Uterus (tissue), 4 donors: Measurements from ENCODE around the gene BRINP3. TPM values are rescaled to one million over a fixed set of nuclear protein-coding genes. Genes with fewer than 3 reads are reported as not detected.
"Not testable (repeated sequence)": the region's sequence is repeated elsewhere in the genome, so short reads cannot be mapped to it uniquely, and the experiment has no call there.

Source experiments
- DNase-seq, 2 donors: peaks; one replicate each; pipeline ENCODE4 v3.0.0-alpha.2; 2019 to 2020
- H3K27ac ChIP-seq, 2 donors: fragments of 200-600 bp; sonication (generic); 1 replicate in 1 of 2; 2 replicates in 1 of 2; pipeline ENCODE4 v1.5.1; 2016 to 2018
- H3K27me3 ChIP-seq, 2 donors: fragments of 200-600 bp; sonication (generic); one replicate each; pipeline ENCODE4 v1.5.1; 2018 to 2019; ENCODE audit warnings: control low read depth in 1 of 2
- H3K36me3 ChIP-seq, 2 donors: fragments of 200-600 bp; sonication (generic); one replicate each; pipeline ENCODE4 v1.5.1; 2019; ENCODE audit warnings: control low read depth in 1 of 2
- H3K4me1 ChIP-seq, 2 donors: fragments of 200-600 bp; sonication (generic); one replicate each; pipeline ENCODE4 v1.5.1; 2018 to 2019; ENCODE audit warnings: control low read depth in 1 of 2
- H3K4me3 ChIP-seq, 2 donors: fragments of 200-600 bp; sonication (generic); 1 replicate in 1 of 2; 2 replicates in 1 of 2; pipeline ENCODE4 v1.5.1; 2018 to 2019; ENCODE audit warnings: mild to moderate bottlenecking in 1 of 2
- H3K9me3 ChIP-seq, 2 donors: fragments of 200-600 bp; sonication (generic); one replicate each; pipeline ENCODE4 v1.5.1; 2019; ENCODE audit warnings: control low read depth in 1 of 2
- POLR2A ChIP-seq, 2 donors: fragments of 450-650 bp; IDR thresholded peaks; one replicate each; pipeline ENCODE4 v1.6.1; 2016; ENCODE audit warnings: antibody characterized with exemption in 2 of 2, mild to moderate bottlenecking in 1 of 2, moderate library complexity in 1 of 2
- intact Hi-C: fragments of 100-400 bp; cut with DNase I; formaldehyde crosslinking; loops from one replicate; pipeline ENCODE4 v1.15.1; 2023; ENCODE audit warnings: low total_unique reads
- total RNA-seq, 4 donors: library from RNA; depleted of rRNA in 3 of 4; stranded (reverse); fragments of >200 nt in 3 of 4; gene quantifications; one replicate each; pipeline versions ENCODE4 v1.1.0 to v1.2.4, GENCODE V29; 2014 to 2023
- TF ChIP-seq, protein P1 (sequence below), 4 experiments: fragments of 200-600 bp in 2 of 4; fragments of 450-650 bp in 2 of 4; sonication (generic) in 2 of 4; IDR thresholded peaks; one replicate each; pipeline ENCODE4 v1.5.1; 2016 to 2019; ENCODE audit warnings: antibody characterized with exemption in 4 of 4, mild to moderate bottlenecking in 2 of 4, moderate library complexity in 1 of 4
- donor health status: DM: yes; HTN: yes; CAD: no.

The BRINP3 gene
- total RNA-seq, 4 donors from 2014 or later: under 0.01 to 39.7 (median 0.76) TPM; not detected in 1

DNA sequence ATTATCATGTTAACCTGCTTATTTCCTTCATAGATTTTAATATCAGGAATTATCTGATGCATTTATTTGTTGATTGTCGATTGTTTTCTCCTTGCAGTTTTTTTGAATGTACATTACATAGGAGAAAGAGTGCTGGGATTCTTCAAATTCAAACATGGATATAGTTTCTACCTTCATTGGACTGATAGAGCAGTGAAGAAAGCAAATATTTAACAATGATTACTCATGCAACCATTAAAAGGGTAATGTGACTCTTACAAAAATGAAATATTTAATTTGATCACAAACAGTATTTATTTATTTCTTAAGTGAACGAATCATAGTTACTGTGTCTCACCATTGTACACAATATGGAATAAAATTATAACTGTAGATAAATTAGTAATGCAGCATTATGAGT, 350.9 kb downstream of the BRINP3 start:
- H3K9me3 ChIP-seq: no peaks in the 10 kb centered on the region
- H3K4me1 ChIP-seq: no peaks in the 10 kb centered on the region
- no peak for DNase-seq
- H3K27ac ChIP-seq: no peak overlapping the region
- no peaks in the 10 kb centered on the region for H3K27me3 ChIP-seq
- H3K4me3 ChIP-seq: no peak overlapping the region
- no peak for TF ChIP-seq POLR2A (IDR thresholded peaks at IDR 0.05)
- TF ChIP-seq, protein P1, sequence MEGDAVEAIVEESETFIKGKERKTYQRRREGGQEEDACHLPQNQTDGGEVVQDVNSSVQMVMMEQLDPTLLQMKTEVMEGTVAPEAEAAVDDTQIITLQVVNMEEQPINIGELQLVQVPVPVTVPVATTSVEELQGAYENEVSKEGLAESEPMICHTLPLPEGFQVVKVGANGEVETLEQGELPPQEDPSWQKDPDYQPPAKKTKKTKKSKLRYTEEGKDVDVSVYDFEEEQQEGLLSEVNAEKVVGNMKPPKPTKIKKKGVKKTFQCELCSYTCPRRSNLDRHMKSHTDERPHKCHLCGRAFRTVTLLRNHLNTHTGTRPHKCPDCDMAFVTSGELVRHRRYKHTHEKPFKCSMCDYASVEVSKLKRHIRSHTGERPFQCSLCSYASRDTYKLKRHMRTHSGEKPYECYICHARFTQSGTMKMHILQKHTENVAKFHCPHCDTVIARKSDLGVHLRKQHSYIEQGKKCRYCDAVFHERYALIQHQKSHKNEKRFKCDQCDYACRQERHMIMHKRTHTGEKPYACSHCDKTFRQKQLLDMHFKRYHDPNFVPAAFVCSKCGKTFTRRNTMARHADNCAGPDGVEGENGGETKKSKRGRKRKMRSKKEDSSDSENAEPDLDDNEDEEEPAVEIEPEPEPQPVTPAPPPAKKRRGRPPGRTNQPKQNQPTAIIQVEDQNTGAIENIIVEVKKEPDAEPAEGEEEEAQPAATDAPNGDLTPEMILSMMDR (IDR thresholded peaks at IDR 0.05): no peak
- intact Hi-C loops: no loop called here
- no peaks in the 10 kb centered on the region for H3K36me3 ChIP-seq

DNA sequence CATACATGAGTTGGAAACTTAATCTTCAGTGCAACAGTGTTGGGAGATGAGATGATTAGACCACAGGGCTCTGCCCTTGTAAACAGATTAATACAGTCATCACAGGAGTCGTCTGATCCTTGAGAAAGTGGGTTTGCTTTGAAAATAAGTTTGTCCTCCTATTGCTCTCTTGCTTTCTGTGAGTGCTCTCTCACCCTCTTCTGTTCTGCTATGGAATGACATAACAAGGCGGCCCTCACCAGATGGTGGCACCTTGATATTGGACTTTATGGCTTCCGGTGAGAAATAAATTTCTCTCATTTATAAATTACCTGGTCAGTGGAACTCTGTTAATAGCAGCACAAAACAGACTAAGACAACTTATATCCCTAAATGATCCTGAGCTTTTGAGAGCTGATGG, 353.6 kb downstream of the BRINP3 start:
- Histone ChIP-seq H3K27ac (no peak overlapping the region), H3K9me3 (no peaks in the 10 kb centered on the region), H3K4me3 (no peak overlapping the region), H3K4me1 (no peaks in the 10 kb centered on the region), H3K27me3 (no peaks in the 10 kb centered on the region), H3K36me3 (no peaks in the 10 kb centered on the region)
- TF ChIP-seq POLR2A (IDR thresholded peaks at IDR 0.05): no peak
- TF ChIP-seq, protein P1 (IDR thresholded peaks at IDR 0.05): no peak
- DNase-seq: no peak
- intact Hi-C loops: no loop called here

DNA sequence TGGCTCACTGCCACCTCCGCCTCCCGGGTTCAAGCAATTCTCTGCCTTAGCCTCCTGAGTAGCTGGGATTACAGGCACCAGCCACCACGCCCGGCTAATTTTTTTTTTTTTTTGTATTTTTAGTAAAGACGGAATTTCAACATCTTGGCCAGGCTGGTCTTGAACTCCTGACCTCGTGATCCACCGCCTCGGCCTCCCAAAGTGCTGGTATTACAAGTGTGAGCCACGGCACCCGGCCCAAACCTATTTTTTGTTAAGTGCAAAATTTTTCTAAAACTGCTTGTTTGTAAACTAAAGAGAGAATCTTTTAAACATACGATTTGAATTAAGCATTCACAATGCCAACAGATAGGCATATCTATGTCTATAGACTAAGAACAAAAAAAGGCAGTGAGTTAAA, 357.1 kb downstream of the BRINP3 start:
- intact Hi-C loops, DNase-seq, H3K36me3 ChIP-seq: not testable (repeated sequence)

DNA sequence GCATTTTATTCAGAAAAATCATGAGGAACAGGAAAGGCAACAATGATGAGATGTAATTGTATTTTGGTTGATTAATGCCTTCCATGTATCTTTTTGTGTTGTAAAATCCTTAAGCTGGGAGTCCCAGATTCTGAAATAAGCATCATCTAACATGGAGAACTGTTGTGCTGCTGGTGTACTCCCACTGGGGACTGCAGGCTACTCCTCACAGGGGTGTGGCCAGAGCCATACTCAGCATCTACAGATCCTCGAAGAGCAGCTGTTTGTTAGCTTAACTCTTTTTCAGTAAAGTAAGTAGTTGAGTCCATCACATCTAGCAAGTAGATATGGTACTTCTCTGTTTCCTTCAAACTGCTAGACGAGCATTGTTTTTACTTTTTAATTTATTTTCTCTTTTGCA, 358.0 kb downstream of the BRINP3 start:
- H3K9me3 ChIP-seq: no peaks in the 10 kb centered on the region
- TF ChIP-seq, protein P1 (IDR thresholded peaks at IDR 0.05): no peak
- no peak for TF ChIP-seq POLR2A (IDR thresholded peaks at IDR 0.05)
- intact Hi-C loops: no loop called here
- H3K27me3 ChIP-seq: no peaks in the 10 kb centered on the region
- H3K27ac ChIP-seq: no peak overlapping the region
- no peak overlapping the region for H3K4me3 ChIP-seq
- H3K36me3 ChIP-seq: no peaks in the 10 kb centered on the region
- no peak for DNase-seq
- no peaks in the 10 kb centered on the region for H3K4me1 ChIP-seq

More for the DNA sequence above, 357.1 kb downstream of the BRINP3 start:
- H3K27ac ChIP-seq, H3K27me3 ChIP-seq, H3K4me1 ChIP-seq, H3K4me3 ChIP-seq, H3K9me3 ChIP-seq: not testable (repeated sequence)

DNA sequence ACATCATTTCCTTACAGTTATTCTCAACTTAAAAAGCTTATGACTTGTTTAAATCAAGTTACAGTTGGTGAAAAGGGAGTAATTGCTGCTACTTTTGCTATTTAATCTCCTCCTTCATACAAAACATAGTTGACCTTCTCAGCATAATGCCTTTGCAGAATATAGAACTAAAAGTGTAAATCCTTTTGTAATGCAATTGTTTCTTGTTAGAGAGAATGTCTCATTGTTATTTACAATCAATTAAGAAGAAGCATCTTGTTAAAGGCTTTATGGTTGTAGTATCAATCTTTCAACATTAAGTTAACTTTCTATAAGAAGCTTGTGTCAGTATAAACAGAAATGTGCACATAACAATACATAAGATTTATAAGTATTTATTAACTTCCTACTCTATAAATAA, 360.7 kb downstream of the BRINP3 start:
- no peak for TF ChIP-seq POLR2A (IDR thresholded peaks at IDR 0.05)
- TF ChIP-seq, protein P1 (IDR thresholded peaks at IDR 0.05): no peak
- no peak overlapping the region for H3K4me3 ChIP-seq
- no peaks in the 10 kb centered on the region for H3K9me3 ChIP-seq
- H3K4me1 ChIP-seq: no peaks in the 10 kb centered on the region
- DNase-seq: no peak
- H3K27me3 ChIP-seq: no peaks in the 10 kb centered on the region
- H3K36me3 ChIP-seq: no peaks in the 10 kb centered on the region
- no peak overlapping the region for H3K27ac ChIP-seq
- intact Hi-C loops: no loop called here

DNA sequence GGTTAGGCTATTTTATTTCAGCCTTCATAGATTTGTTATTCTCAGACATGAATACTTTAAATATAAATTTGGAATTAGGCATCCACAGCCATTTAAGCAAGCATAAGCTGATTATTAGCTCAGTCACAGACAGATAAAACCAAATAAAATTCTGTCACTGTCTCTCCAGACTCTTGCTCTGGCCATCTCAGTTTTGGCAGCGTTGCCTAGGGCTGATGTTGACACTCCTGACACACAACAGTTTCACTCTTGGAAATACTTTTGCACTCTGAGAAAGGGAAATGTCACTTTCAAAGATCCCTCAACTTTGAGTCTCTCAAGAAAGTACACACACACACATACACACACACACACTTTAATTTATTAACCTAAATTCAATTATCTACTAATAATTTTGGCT, 372.7 kb downstream of the BRINP3 start:
- Histone ChIP-seq H3K4me1 (no peaks in the 10 kb centered on the region), H3K36me3 (no peaks in the 10 kb centered on the region), H3K27ac (no peak overlapping the region), H3K9me3 (no peaks in the 10 kb centered on the region), H3K27me3 (no peaks in the 10 kb centered on the region), H3K4me3 (no peak overlapping the region)
- intact Hi-C loops: no loop called here
- DNase-seq: no peak
- TF ChIP-seq POLR2A (IDR thresholded peaks at IDR 0.05): no peak
- TF ChIP-seq, protein P1 (IDR thresholded peaks at IDR 0.05): no peak
